ENCODE measurements around the gene ST6GALNAC5. TPM values are rescaled to one million over a fixed set of nuclear protein-coding genes. Genes with fewer than 3 reads are reported as not detected.
"Not testable (repeated sequence)": the region's sequence is repeated elsewhere in the genome, so short reads cannot be mapped to it uniquely, and the experiment has no call there.

Gene ST6GALNAC5
- total RNA-seq, 4 donors from 2014 or later = 5.3 to 8.7 (median 8.2) TPM

DNA sequence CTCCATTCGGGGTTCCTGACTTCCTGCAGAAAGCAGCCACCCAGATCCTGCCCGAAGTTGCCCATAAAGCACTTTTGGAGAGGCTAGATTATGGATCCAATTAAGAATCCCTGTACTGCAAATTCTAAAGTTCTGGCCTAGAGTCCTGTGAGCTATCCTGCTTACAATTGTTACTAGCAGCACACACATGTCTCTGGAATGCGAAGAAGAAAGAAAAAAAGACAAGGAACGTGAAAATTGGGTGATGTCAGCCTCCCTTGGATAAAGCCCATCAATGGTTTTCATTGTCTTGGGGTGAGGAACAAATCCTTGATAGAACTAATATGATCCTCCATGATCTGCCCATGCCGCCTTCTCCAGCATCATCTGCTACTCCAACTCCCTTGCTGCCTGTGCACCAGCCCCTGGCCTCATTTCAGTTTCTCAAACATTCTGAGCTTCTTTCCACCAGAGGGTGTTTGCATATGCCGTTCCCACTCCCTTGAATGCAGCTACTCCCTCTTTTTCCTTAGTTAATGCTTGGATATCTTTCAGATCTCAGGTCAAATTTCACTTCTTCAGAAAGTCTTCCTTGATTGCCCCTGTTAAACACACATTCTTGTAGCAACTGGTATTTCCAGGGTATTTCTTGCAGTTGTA, 94.0 kb downstream of the ST6GALNAC5 start:
- TF ChIP-seq POLR2A (IDR thresholded peaks at IDR 0.05; ENCODE audit: low read depth) (no peak), POLR2AphosphoS5 (IDR thresholded peaks at IDR 0.05) (no peak), EP300 (IDR thresholded peaks at IDR 0.05) (no peak)
- TF ChIP-seq, protein P1, sequence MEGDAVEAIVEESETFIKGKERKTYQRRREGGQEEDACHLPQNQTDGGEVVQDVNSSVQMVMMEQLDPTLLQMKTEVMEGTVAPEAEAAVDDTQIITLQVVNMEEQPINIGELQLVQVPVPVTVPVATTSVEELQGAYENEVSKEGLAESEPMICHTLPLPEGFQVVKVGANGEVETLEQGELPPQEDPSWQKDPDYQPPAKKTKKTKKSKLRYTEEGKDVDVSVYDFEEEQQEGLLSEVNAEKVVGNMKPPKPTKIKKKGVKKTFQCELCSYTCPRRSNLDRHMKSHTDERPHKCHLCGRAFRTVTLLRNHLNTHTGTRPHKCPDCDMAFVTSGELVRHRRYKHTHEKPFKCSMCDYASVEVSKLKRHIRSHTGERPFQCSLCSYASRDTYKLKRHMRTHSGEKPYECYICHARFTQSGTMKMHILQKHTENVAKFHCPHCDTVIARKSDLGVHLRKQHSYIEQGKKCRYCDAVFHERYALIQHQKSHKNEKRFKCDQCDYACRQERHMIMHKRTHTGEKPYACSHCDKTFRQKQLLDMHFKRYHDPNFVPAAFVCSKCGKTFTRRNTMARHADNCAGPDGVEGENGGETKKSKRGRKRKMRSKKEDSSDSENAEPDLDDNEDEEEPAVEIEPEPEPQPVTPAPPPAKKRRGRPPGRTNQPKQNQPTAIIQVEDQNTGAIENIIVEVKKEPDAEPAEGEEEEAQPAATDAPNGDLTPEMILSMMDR (IDR thresholded peaks at IDR 0.05) = no peak
- 85% methylated on average over 6 of the region's 6 CpGs for WGBS

DNA sequence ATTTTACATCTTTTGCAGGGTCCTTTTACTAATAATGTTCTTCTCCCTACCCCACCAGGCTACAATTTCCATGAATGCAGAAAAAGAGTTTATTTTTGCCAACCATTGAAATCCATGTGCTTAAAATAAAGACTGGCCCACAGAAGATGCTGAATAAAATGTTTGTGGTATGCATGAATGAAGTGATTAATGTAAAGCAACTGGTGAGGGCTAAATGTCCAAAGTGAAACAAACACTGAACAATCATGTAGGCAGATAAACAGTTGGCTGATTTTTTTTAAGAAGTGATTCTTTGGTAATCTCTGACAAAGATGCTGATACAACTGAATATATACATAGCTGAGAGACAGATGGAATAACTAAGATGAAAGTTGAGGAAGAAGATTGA, 94.5 kb downstream of the ST6GALNAC5 start:
- intact Hi-C loops (cut with DNase I) = no loop called here
- Histone ChIP-seq H3K4me3 (no peak overlapping the region), H3K36me3 (no peaks in the 10 kb centered on the region), H3K27me3 (no peaks in the 10 kb centered on the region), H3K4me1 (no peaks in the 10 kb centered on the region), H3K27ac (replicated peaks in 1 of 4) (no peak overlapping the region), H3K9me3 (peaks cover 0 to 5% (median 2%) of the 10 kb centered on the region in 4 donors)
- TF ChIP-seq POLR2AphosphoS5 (IDR thresholded peaks at IDR 0.05) (no peak), EP300 (IDR thresholded peaks at IDR 0.05) (no peak), POLR2A (IDR thresholded peaks at IDR 0.05; ENCODE audit: low read depth) (no peak)
- TF ChIP-seq, protein P1 (IDR thresholded peaks at IDR 0.05) = no peak
- no peak for DNase-seq (ENCODE audit: extremely low spot score)

More for the DNA sequence above, 94.0 kb downstream of the ST6GALNAC5 start:
- peaks cover 0 to 5% (median 2%) of the 10 kb centered on the region in 4 donors for H3K9me3 ChIP-seq
- no peaks in the 10 kb centered on the region for H3K36me3 ChIP-seq
- no peak for DNase-seq (ENCODE audit: extremely low spot score)
- no peaks in the 10 kb centered on the region for H3K27me3 ChIP-seq
- no peaks in the 10 kb centered on the region for H3K4me1 ChIP-seq
- H3K27ac ChIP-seq (replicated peaks in 1 of 4) = no peak overlapping the region
- intact Hi-C loops (cut with DNase I) = no loop called here
- H3K4me3 ChIP-seq = no peak overlapping the region

DNA sequence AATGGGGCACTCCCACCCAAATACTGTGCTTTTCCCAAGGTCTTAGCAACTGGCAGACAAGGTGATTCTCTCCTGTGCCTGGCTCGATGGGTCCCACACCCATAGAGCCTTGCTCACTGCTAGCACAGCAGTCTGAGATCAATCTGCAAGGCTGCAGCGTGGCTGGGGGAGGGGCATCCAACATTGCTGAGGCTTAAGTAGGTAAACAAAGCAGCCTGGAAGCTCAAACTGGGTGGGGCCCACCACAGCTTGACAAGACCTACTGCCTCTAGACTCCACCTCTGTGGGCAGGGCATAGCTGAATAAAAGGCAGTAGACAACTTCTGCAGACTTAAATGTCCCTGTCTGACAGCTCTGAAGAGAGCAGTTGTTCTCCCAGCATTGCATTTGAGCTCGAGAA, 114.0 kb downstream of the ST6GALNAC5 start:
- no CpG with 5 or more reads among the region's 3 CpGs for WGBS
- intact Hi-C loops (cut with DNase I) = not testable (repeated sequence)

DNA sequence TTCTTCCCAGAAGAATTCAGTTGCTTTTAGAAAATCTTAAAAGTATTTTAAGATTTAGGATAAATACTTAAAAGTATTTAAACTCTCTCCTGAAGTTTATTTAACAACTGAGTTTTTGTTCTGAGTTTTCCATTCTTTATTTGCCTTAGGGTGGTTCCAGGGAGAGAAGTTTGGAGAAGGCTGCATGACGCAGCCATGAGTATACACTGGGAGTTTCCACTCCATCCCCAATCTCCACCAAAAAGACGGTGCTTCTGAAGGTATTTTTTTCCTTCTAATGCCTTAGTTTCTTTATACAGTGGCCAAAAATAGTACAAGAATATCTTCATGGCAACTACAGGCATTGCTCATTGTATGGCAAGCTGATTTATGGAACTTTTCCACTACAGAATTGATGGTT, 122.7 kb downstream of the ST6GALNAC5 start:
- DNase-seq (ENCODE audit: extremely low spot score) = no peak
- no peaks in the 10 kb centered on the region for H3K36me3 ChIP-seq
- H3K4me3 ChIP-seq = no peak overlapping the region
- H3K9me3 ChIP-seq = no peaks in the 10 kb centered on the region
- TF ChIP-seq, protein P1 (IDR thresholded peaks at IDR 0.05) = no peak
- TF ChIP-seq POLR2A (IDR thresholded peaks at IDR 0.05; ENCODE audit: low read depth) = no peak
- no peak for TF ChIP-seq EP300 (IDR thresholded peaks at IDR 0.05)
- no peak for TF ChIP-seq POLR2AphosphoS5 (IDR thresholded peaks at IDR 0.05)
- intact Hi-C loops (cut with DNase I) = no loop called here
- peaks cover 0 to 12% (median 3%) of the 10 kb centered on the region in 4 donors for H3K4me1 ChIP-seq
- H3K27me3 ChIP-seq = no peaks in the 10 kb centered on the region
- no peak overlapping the region for H3K27ac ChIP-seq (replicated peaks in 1 of 4)
- WGBS = 59% methylated on average over 2 of the region's 2 CpGs

More for the DNA sequence above, 114.0 kb downstream of the ST6GALNAC5 start:
- H3K4me1 ChIP-seq; H3K27ac ChIP-seq (replicated peaks in 1 of 4); DNase-seq (ENCODE audit: extremely low spot score); H3K4me3 ChIP-seq; H3K36me3 ChIP-seq; H3K27me3 ChIP-seq; H3K9me3 ChIP-seq: not testable (repeated sequence)

DNA sequence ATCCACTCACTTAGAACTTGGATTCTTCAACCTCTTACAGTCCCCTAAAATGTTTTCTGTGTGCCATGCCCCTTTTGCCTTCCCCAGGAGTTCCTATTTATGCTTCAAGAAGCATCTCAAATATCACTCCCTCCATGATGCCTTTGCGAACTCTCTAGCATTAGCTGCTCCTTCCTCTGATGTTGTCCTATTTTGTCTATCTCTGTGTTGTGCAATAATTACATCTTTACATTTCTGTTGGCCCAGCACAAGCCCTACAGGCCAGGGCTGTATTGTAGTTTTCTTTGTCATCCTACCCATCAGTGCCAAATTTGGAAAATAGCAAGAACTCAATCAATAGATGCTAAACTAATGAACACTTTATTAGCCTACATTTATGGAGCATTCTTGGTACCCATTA, 125.8 kb downstream of the ST6GALNAC5 start:
- WGBS = 100% methylated on average over 1 of the region's 1 CpG
- Histone ChIP-seq H3K27me3 (no peaks in the 10 kb centered on the region), H3K4me1 (peaks cover 0 to 12% (median 3%) of the 10 kb centered on the region in 4 donors), H3K36me3 (no peaks in the 10 kb centered on the region), H3K4me3 (no peak overlapping the region), H3K9me3 (no peaks in the 10 kb centered on the region), H3K27ac (replicated peaks in 1 of 4) (no peak overlapping the region)
- TF ChIP-seq POLR2A (IDR thresholded peaks at IDR 0.05; ENCODE audit: low read depth) (no peak), POLR2AphosphoS5 (IDR thresholded peaks at IDR 0.05) (no peak), EP300 (IDR thresholded peaks at IDR 0.05) (no peak)
- TF ChIP-seq, protein P1 (IDR thresholded peaks at IDR 0.05) = no peak
- DNase-seq (ENCODE audit: extremely low spot score) = no peak
- intact Hi-C loops (cut with DNase I) = no loop called here

All from esophagus muscularis mucosa (tissue), 4 donors.